RWPE2 (cell line): ENCODE data around the gene CFAP410.

Experiments used
- ATAC-seq: fragments of 200-7000 bp; cut with Tn5 transposase; 3 replicates; pipeline ENCODE4 v1.9.1; 2021; ENCODE audit warnings: low read depth
- DNase-seq: peaks from one replicate; pipeline ENCODE4 v3.0.0-alpha.2; 2020; ENCODE audit warnings: low spot score
- H3K27ac ChIP-seq: fragments of 450-650 bp; 2 replicates; pipeline ENCODE4 v1.5.1; 2017; ENCODE audit warnings: mild to moderate bottlenecking; ENCODE audit not compliant: poor library complexity, severe bottlenecking
- H3K27me3 ChIP-seq: fragments of 250-450 bp; sonication (Bioruptor Pico); 2 replicates; pipeline ENCODE4 v1.5.1; 2021; ENCODE audit warnings: mild to moderate bottlenecking, moderate library complexity; ENCODE audit not compliant: insufficient read depth, poor library complexity, severe bottlenecking
- H3K36me3 ChIP-seq: fragments of 250-450 bp; sonication (Bioruptor Pico); 2 replicates; pipeline ENCODE4 v1.5.1; 2020; ENCODE audit warnings: low read depth, mild to moderate bottlenecking, moderate library complexity
- H3K4me1 ChIP-seq: fragments of 250-450 bp; sonication (Bioruptor Pico); 2 replicates; pipeline ENCODE4 v1.5.1; 2021; ENCODE audit warnings: mild to moderate bottlenecking, moderate library complexity; ENCODE audit not compliant: insufficient read depth, poor library complexity, severe bottlenecking
- H3K4me3 ChIP-seq: fragments of 250-450 bp; sonication (Bioruptor Pico); 2 replicates; pipeline ENCODE4 v1.5.1; 2021; ENCODE audit warnings: mild to moderate bottlenecking, moderate library complexity; ENCODE audit not compliant: severe bottlenecking
- H3K9me3 ChIP-seq: fragments of 250-450 bp; sonication (Bioruptor Pico); 2 replicates; pipeline ENCODE4 v1.5.1; 2021; ENCODE audit warnings: mild to moderate bottlenecking, moderate library complexity; ENCODE audit not compliant: severe bottlenecking
- CTCF ChIP-seq: fragments of 450-650 bp; IDR thresholded peaks from one replicate; pipeline ENCODE4 v1.5.1; 2017; ENCODE audit warnings: mild to moderate bottlenecking, moderate library complexity; ENCODE audit not compliant: poor library complexity, severe bottlenecking

Gene CFAP410

DNA sequence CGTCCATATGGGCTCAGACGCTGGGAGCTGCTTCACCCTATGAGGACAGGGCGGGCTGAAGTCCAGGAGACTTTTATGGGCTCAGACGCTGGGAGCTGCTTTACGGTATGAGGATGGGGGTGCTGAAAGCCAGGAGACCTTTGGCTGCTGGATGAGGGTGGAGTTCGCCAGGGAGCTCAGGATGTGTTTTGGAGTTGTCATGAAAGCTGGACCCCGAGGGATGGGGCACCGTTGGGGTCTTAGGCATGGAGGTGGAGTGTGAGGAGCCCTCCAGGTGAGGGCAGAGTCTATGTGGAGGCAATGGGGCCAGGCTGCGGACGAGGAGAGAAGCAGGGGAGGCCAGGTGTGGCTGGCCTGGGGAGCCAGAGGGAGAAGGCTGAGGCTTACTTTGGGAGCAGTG is 41.7 kb upstream of the CFAP410 start:
- H3K9me3 ChIP-seq = peaks cover 3% of the 10 kb centered on the region
- TF ChIP-seq CTCF = no peak
- H3K4me1 ChIP-seq = no peaks in the 10 kb centered on the region
- H3K27ac ChIP-seq = no peak overlapping the region
- ATAC-seq (no peak), DNase-seq (no peak)
- H3K27me3 ChIP-seq = peaks cover 17% of the 10 kb centered on the region
- H3K36me3 ChIP-seq = no peaks in the 10 kb centered on the region
- no peak overlapping the region for H3K4me3 ChIP-seq

DNA sequence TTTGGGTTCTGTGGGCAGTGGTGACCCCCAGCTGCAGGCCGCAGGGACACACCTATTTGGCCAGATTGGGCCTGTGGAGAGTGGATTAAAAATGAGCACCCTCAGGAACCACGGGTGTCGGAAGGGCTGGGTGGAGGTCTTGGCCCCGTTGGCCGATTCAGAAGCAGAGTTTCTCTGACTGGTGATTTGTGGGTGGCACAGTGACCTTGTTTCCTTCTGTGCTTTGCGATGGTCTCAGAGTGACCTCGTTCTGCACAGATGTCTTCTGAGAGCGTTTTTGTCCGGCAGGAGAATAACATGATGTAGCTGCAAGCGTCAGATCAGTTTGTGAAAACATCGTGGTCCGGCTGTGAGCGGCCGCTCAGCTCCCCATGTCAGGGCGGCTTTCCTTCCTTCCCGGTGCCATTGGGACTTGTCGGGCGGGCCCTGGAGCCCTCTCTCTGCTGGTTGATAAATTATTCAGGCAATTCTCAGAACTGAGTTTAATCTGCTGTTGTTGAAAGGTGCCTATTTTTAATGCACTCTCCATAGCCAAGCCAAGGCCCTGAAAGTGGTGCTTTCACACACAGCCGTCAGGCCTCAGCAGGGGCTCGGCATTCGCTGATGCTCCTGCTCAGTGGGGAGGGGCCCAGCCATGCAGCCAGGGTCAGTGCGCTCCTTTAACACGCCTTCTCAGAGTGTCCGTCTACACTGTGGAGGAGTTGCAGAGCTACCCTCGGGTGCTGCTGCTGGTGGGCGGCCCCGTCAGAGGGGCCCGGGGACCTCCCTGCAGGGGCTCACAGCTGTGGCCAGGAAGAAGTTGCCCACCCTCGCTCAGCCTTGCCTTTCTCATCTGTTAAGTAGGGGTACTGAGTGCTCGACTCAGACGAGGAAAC is 41.0 kb upstream of the CFAP410 start:
- Histone ChIP-seq H3K27me3 (peaks cover 17% of the 10 kb centered on the region), H3K4me3 (no peak overlapping the region), H3K9me3 (peaks cover 3% of the 10 kb centered on the region), H3K4me1 (no peaks in the 10 kb centered on the region), H3K27ac (no peak overlapping the region), H3K36me3 (no peaks in the 10 kb centered on the region)
- no peak for TF ChIP-seq CTCF
- ATAC-seq = no peak
- DNase-seq = no peak

DNA sequence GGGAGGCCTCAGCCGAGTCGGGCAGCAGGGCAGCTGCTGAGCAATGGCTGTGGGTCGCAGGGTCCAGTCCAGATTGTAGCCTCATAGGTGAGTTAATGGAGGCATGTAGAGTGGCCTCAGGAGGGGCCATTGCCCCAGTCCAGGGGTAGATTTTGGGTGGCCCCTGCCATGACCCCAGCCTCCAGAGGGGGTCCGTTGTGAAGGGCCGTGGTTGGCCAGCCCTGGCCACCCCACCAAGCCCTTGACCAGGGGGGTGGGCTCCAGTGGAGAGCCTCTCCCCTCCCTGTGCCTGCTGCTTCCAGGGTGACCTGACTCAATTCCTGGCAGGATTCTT is 40.3 kb upstream of the CFAP410 start:
- DNase-seq = no peak
- Histone ChIP-seq H3K36me3 (no peaks in the 10 kb centered on the region), H3K27ac (no peak overlapping the region)

GRCh38 chr21:44378646-44379514 is 39.7 kb upstream of the CFAP410 start:
- DNase-seq = no peak
- no peak for TF ChIP-seq CTCF
- H3K4me1 ChIP-seq = no peaks in the 10 kb centered on the region
- peaks cover 17% of the 10 kb centered on the region for H3K27me3 ChIP-seq
- H3K4me3 ChIP-seq = no peak overlapping the region
- H3K36me3 ChIP-seq = no peaks in the 10 kb centered on the region
- no peaks in the 10 kb centered on the region for H3K9me3 ChIP-seq
- ATAC-seq = no peak
- no peak overlapping the region for H3K27ac ChIP-seq

More for the DNA sequence above, 40.3 kb upstream of the CFAP410 start:
- H3K4me1 ChIP-seq = no peaks in the 10 kb centered on the region
- ATAC-seq = no peak
- TF ChIP-seq CTCF = no peak
- H3K4me3 ChIP-seq = no peak overlapping the region
- no peaks in the 10 kb centered on the region for H3K9me3 ChIP-seq
- peaks cover 17% of the 10 kb centered on the region for H3K27me3 ChIP-seq
